GM20000 (cell line): Measurements from ENCODE around the gene KPNA3.

Experiments used
- DNase-seq: peaks from one replicate; pipeline ENCODE4 v3.0.0; 2012; ENCODE audit warnings: low spot score
- CTCF ChIP-seq: IDR thresholded peaks from 2 replicates; pipeline ENCODE4 v1.5.1; 2012; ENCODE audit warnings: mild to moderate bottlenecking, control low read depth; ENCODE audit errors: extremely low read depth, missing control alignments

The KPNA3 gene

GRCh38 chr13:49831455-49831854 lies 39.0 kb upstream of the KPNA3 start:
- no peak for TF ChIP-seq CTCF
- no peak for DNase-seq

- no peak for TF ChIP-seq CTCF
- DNase-seq = no peak
These were observed 38.2 kb upstream of the KPNA3 start for GRCh38 chr13:49830721-49831120.

- no peak for DNase-seq
- no peak for TF ChIP-seq CTCF
These were observed 37.2 kb upstream of the KPNA3 start for GRCh38 chr13:49829715-49830114.

- TF ChIP-seq CTCF = no peak
- DNase-seq = no peak
These were observed 36.0 kb upstream of the KPNA3 start for GRCh38 chr13:49828453-49828852.

GRCh38 chr13:49827891-49828290 lies 35.4 kb upstream of the KPNA3 start:
- no peak for TF ChIP-seq CTCF

GRCh38 chr13:49827336-49827735 lies 34.9 kb upstream of the KPNA3 start:
- TF ChIP-seq CTCF = no peak
- no peak for DNase-seq

More at GRCh38 chr13:49827891-49828290, 35.4 kb upstream of the KPNA3 start:
- DNase-seq = no peak

- DNase-seq = no peak
- TF ChIP-seq CTCF = no peak
These were observed 28.9 kb upstream of the KPNA3 start for GRCh38 chr13:49821216-49822009.
